Aorta (tissue), 5 donors: ENCODE data around the gene SMIM41. TPM values are rescaled to one million over a fixed set of nuclear protein-coding genes. Genes with fewer than 3 reads are reported as not detected.
A peak's percentile ranks its signal among the peaks of the same experiment; 100 is the strongest.

Experiments used
- ATAC-seq: fragments of 200-7000 bp; cut with Tn5 transposase; one replicate; pipeline ENCODE4 v1.9.1; 2022; ENCODE audit warnings: moderate library complexity; ENCODE audit not compliant: low FRiP score
- DNase-seq, 2 donors: peaks; one replicate each; pipeline ENCODE4 v3.0.0-alpha.2; 2020
- H3K27ac ChIP-seq, 2 donors: one replicate each; pipeline ENCODE4 v1.5.1; 2013; ENCODE audit warnings: low read length in 2 of 2, mild to moderate bottlenecking in 2 of 2, moderate library complexity in 2 of 2, control low read depth in 1 of 2, inconsistent platforms in 1 of 2, low read depth in 1 of 2
- H3K27me3 ChIP-seq, 2 donors: one replicate each; pipeline ENCODE4 v1.6.1; 2013; ENCODE audit warnings: control low read depth in 1 of 2, low read length in 1 of 2, mild to moderate bottlenecking in 1 of 2, moderate library complexity in 1 of 2; ENCODE audit not compliant: insufficient read depth in 2 of 2, control insufficient read depth in 1 of 2
- H3K36me3 ChIP-seq, 2 donors: one replicate each; pipeline ENCODE4 v1.6.1; 2013; ENCODE audit warnings: control low read depth in 1 of 2, low read length in 1 of 2, mild to moderate bottlenecking in 1 of 2; ENCODE audit not compliant: insufficient read depth in 2 of 2, control insufficient read depth in 1 of 2
- H3K4me1 ChIP-seq, 2 donors: one replicate each; pipeline ENCODE4 v1.6.1; 2013; ENCODE audit warnings: low read length in 2 of 2, control low read depth in 1 of 2, mild to moderate bottlenecking in 1 of 2, moderate library complexity in 1 of 2; ENCODE audit not compliant: insufficient read depth in 2 of 2, control insufficient read depth in 1 of 2
- H3K4me3 ChIP-seq, 2 donors: one replicate each; pipeline ENCODE4 v1.5.1; 2013; ENCODE audit warnings: low read length in 2 of 2, control low read depth in 1 of 2, mild to moderate bottlenecking in 1 of 2
- H3K9me3 ChIP-seq: one replicate; pipeline ENCODE4 v1.6.1; 2013; ENCODE audit warnings: mild to moderate bottlenecking, low read length; ENCODE audit not compliant: control insufficient read depth
- WGBS, 2 donors: extraction: QIAGEN DNeasy Blood & Tissue Kit; methylation state at CpG; one replicate each; pipeline ENCODE4 v1.1.7; 2013; 5-methylcytosine and 5-hydroxymethylcytosine counted together
- intact Hi-C, 2 donors: fragments of 100-400 bp; cut with DNase I; formaldehyde crosslinking; loops; one replicate each; pipeline versions ENCODE4 v1.14.2 to v1.15.0; 2022
- polyA plus RNA-seq, 2 donors: library from polyadenylated mRNA; stranded (reverse); fragments of 200-250 nt; gene quantifications; one replicate each; pipeline ENCODE4 v1.2.3, GENCODE V29; 2013
- total RNA-seq, 2 donors: library from RNA; stranded (reverse); fragmentation: NEBNext Ultra II Directional; extraction: Animal tissue kit (Norgen Biotek cat#: 25700); gene quantifications; one replicate each; pipeline ENCODE4 v1.2.1, GENCODE V29; 2021
- donor health status: healthy with polysubstance abuse.
- donor health status: Bipolar disorder and iron deficiency.
- donor health status: DM: no; HTN: no; CAD: no.
- donor health status: DM: no; HTN: no; CAD: no.
- donor health status: DM: yes; HTN: yes; CAD: no.

Gene SMIM41
- total and polyA plus RNA-seq, 4 donors: 0.84 TPM; not detected in 3

GRCh38 chr12:52086366-52086765 is 6.9 kb downstream of the SMIM41 start:
- WGBS, 2 donors: 64 to 65% methylated on average over 9 of the region's 9 CpGs
- ATAC-seq (no peak), DNase-seq (peak in 1 of 2 donors; percentile 59)
- intact Hi-C loops: loop anchor here in 1 of 2 donors (5.0 kb wide), 1 partner anchor 84 kb away; no protein-coding TSS in a partner anchor
- Histone ChIP-seq H3K27ac (no peak overlapping the region), H3K9me3 (no peaks in the 10 kb centered on the region), H3K4me3 (no peak overlapping the region), H3K4me1 (no peaks in the 10 kb centered on the region), H3K27me3 (no peaks in the 10 kb centered on the region), H3K36me3 (no peaks in the 10 kb centered on the region)

GRCh38 chr12:52086944-52087835 is 7.7 kb downstream of the SMIM41 start:
- no peak overlapping the region for H3K27ac ChIP-seq
- no peak overlapping the region for H3K4me3 ChIP-seq
- no peaks in the 10 kb centered on the region for H3K27me3 ChIP-seq
- no peak for ATAC-seq
- WGBS, 2 donors: 74 to 76% methylated on average over 22 of the region's 22 CpGs
- DNase-seq: peak in 1 of 2 donors; percentile 57
- H3K4me1 ChIP-seq: no peaks in the 10 kb centered on the region
- no peaks in the 10 kb centered on the region for H3K36me3 ChIP-seq
- intact Hi-C loops: loop anchor here in 1 of 2 donors (5.0 kb wide), 1 partner anchor 85 kb away; no protein-coding TSS in a partner anchor
- H3K9me3 ChIP-seq: no peaks in the 10 kb centered on the region

GRCh38 chr12:52087961-52088820 is 8.7 kb downstream of the SMIM41 start:
- Histone ChIP-seq H3K4me1 (no peaks in the 10 kb centered on the region), H3K27ac (no peak overlapping the region), H3K4me3 (no peak overlapping the region), H3K9me3 (no peaks in the 10 kb centered on the region), H3K36me3 (no peaks in the 10 kb centered on the region), H3K27me3 (no peaks in the 10 kb centered on the region)
- WGBS, 2 donors: 76 to 78% methylated on average over 20 of the region's 20 CpGs
- peak in 1 of 2 donors; percentile 69 for DNase-seq
- intact Hi-C loops: loop anchor here in 1 of 2 donors (5.0 kb wide), 1 partner anchor 86 kb away; no protein-coding TSS in a partner anchor
- ATAC-seq: no peak

DNA sequence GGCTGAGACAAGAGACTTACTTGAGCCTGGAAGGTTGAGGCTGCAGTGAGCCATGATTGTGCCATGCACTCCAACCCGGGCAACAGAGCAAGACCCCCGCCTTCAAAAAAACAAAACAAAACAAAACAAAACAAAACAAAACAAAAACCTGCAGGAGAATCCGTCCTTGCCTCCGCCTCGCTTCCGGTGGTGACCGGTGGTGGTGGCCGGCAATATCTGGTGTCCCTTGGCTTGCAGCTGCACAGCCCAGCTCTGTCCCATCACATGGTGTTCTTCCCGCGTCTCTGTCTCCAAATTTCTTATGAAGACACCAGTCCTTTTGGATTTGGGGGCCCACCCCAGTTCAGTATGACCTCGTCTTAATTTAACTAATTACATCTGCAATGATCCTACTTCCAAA is 10.0 kb downstream of the SMIM41 start:
- Histone ChIP-seq H3K36me3 (no peaks in the 10 kb centered on the region), H3K4me3 (no peak overlapping the region), H3K4me1 (no peaks in the 10 kb centered on the region), H3K27me3 (no peaks in the 10 kb centered on the region), H3K9me3 (peaks cover under 1% of the 10 kb centered on the region), H3K27ac (no peak overlapping the region)
- intact Hi-C loops: loop anchor here in 1 of 2 donors (5.0 kb wide), 1 partner anchor 87 kb away; no protein-coding TSS in a partner anchor
- WGBS, 2 donors: 83 to 85% methylated on average over 11 of the region's 11 CpGs
- ATAC-seq (no peak), DNase-seq (peak in 1 of 2 donors; percentile 51)

GRCh38 chr12:52090291-52090690 is 10.8 kb downstream of the SMIM41 start:
- DNase-seq (peak in 1 of 2 donors; percentile 62), ATAC-seq (no peak)
- Histone ChIP-seq H3K27ac (no peak overlapping the region), H3K4me3 (no peak overlapping the region), H3K27me3 (no peaks in the 10 kb centered on the region), H3K4me1 (no peaks in the 10 kb centered on the region), H3K9me3 (peaks cover 2% of the 10 kb centered on the region), H3K36me3 (no peaks in the 10 kb centered on the region)
- WGBS, 2 donors: 72 to 80% methylated on average over 10 of the region's 10 CpGs
- intact Hi-C loops: no loop called here

GRCh38 chr12:52091061-52091460 is 11.6 kb downstream of the SMIM41 start:
- H3K4me3 ChIP-seq: no peak overlapping the region
- ATAC-seq (no peak), DNase-seq (no peak)
- intact Hi-C loops: no loop called here
- H3K27me3 ChIP-seq: no peaks in the 10 kb centered on the region
- H3K4me1 ChIP-seq: no peaks in the 10 kb centered on the region
- no peak overlapping the region for H3K27ac ChIP-seq
- H3K36me3 ChIP-seq: no peaks in the 10 kb centered on the region
- H3K9me3 ChIP-seq: peaks cover 2% of the 10 kb centered on the region
- WGBS, 2 donors: 10 to 19% methylated on average over 3 of the region's 3 CpGs

- H3K27me3 ChIP-seq: no peaks in the 10 kb centered on the region
- no peaks in the 10 kb centered on the region for H3K36me3 ChIP-seq
- 65 to 66% methylated on average over 8 of the region's 8 CpGs for whole genome bisulfite sequencing, 2 donors
- no peak for DNase-seq
- no peaks in the 10 kb centered on the region for H3K4me1 ChIP-seq
- no peak overlapping the region for H3K27ac ChIP-seq
- peaks cover 2% of the 10 kb centered on the region for H3K9me3 ChIP-seq
- intact Hi-C loops: no loop called here
- H3K4me3 ChIP-seq: no peak overlapping the region
- ATAC-seq: no peak
Measured at GRCh38 chr12:52091869-52092268, 12.4 kb downstream of the SMIM41 start.

DNA sequence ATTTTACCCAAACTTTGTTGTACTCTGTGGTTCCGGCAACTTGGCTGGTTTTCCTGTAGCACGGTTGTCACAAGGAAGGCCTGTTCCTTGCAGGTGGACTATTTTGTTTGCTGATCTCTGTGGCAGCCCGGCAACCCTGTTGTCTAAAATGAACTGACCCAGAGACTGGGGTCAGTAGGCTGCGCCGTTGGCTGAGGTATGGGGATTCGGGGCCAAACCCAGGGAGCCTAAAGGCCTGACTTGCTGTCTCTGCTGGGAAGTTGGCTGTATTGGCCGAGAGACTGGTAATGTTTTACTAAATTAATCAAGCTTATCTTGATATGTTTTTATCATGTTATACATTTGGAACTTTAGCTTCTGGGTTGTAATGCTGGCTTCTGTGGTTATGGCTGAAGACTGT is 13.8 kb downstream of the SMIM41 start:
- DNase-seq (no peak), ATAC-seq (no peak)
- H3K36me3 ChIP-seq: no peaks in the 10 kb centered on the region
- no peak overlapping the region for H3K4me3 ChIP-seq
- 64 to 69% methylated on average over 7 of the region's 7 CpGs for WGBS, 2 donors
- peaks cover 2% of the 10 kb centered on the region for H3K9me3 ChIP-seq
- intact Hi-C loops: no loop called here
- no peaks in the 10 kb centered on the region for H3K27me3 ChIP-seq
- H3K27ac ChIP-seq: no peak overlapping the region
- H3K4me1 ChIP-seq: no peaks in the 10 kb centered on the region
